ENCODE results near the gene C3orf18. TPM values are rescaled to one million over a fixed set of nuclear protein-coding genes. Genes with fewer than 3 reads are reported as not detected.

C3orf18 gene
- total and polyA plus RNA-seq, 5 donors from 2014 or later: 7.4 to 11.9 (median 9.3) TPM

GRCh38 chr3:50567011-50567385 is 549 bp downstream of the C3orf18 start:
- Histone ChIP-seq H3K27ac (ENCODE audit: insufficient read depth, low read length, poor library complexity, severe bottlenecking) (peak overlapping the region; percentile 92), H3K4me3 (ENCODE audit: low read depth, low read length) (peak overlapping the region; percentile 57), H3K27me3 (ENCODE audit: control insufficient read depth, insufficient read depth, low read length) (no peaks in the 10 kb centered on the region), H3K36me3 (ENCODE audit: control insufficient read depth, insufficient read depth, low read length) (no peaks in the 10 kb centered on the region), H3K9me3 (ENCODE audit: control insufficient read depth in 2 of 2, low read length in 2 of 2) (no peaks in the 10 kb centered on the region), H3K4me1 (ENCODE audit: control insufficient read depth, insufficient read depth, low read length, poor library complexity, severe bottlenecking) (peaks cover 52% of the 10 kb centered on the region)
- DNase-seq: no peak
- Mint-ChIP-seq H3K27ac (peak overlapping the region in 2 of 3 donors; percentile 35 to 59), H3K4me3 (peak overlapping the region; percentile 74 to 98 (median 78)), H3K9me3 (no peaks in the 10 kb centered on the region), H3K36me3 (no peaks in the 10 kb centered on the region), H3K27me3 (no peaks in the 10 kb centered on the region), H3K4me1 (peaks cover 5 to 60% (median 40%) of the 10 kb centered on the region in 4 donors)
- no peak for ATAC-seq (ENCODE audit: low read depth in 2 of 2)

GRCh38 chr3:50564321-50564720 is 3.2 kb downstream of the C3orf18 start:
- peak overlapping the region in 2 of 3 donors; percentile 83 to 87 for H3K27ac Mint-ChIP-seq
- H3K4me3 ChIP-seq (ENCODE audit: low read depth, low read length): no peak overlapping the region
- no peak for ATAC-seq (ENCODE audit: low read depth in 2 of 2)

GRCh38 chr3:50563867-50564266 is 3.7 kb downstream of the C3orf18 start:
- Mint-ChIP-seq H3K27me3 (no peaks in the 10 kb centered on the region), H3K9me3 (no peaks in the 10 kb centered on the region), H3K4me1 (peaks cover 5 to 32% (median 19%) of the 10 kb centered on the region in 4 donors), H3K27ac (no peak overlapping the region), H3K4me3 (no peak overlapping the region), H3K36me3 (peaks cover 3% of the 10 kb centered on the region)
- Histone ChIP-seq H3K27ac (ENCODE audit: insufficient read depth, low read length, poor library complexity, severe bottlenecking) (no peak overlapping the region), H3K9me3 (ENCODE audit: control insufficient read depth in 2 of 2, low read length in 2 of 2) (no peaks in the 10 kb centered on the region), H3K4me1 (ENCODE audit: control insufficient read depth, insufficient read depth, low read length, poor library complexity, severe bottlenecking) (peaks cover 22% of the 10 kb centered on the region), H3K27me3 (ENCODE audit: control insufficient read depth, insufficient read depth, low read length) (no peaks in the 10 kb centered on the region), H3K36me3 (ENCODE audit: control insufficient read depth, insufficient read depth, low read length) (no peaks in the 10 kb centered on the region), H3K4me3 (ENCODE audit: low read depth, low read length) (no peak overlapping the region)
- DNase-seq (no peak), ATAC-seq (ENCODE audit: low read depth in 2 of 2) (no peak)

More at GRCh38 chr3:50564321-50564720, 3.2 kb downstream of the C3orf18 start:
- peaks cover 5 to 34% (median 21%) of the 10 kb centered on the region in 4 donors for H3K4me1 Mint-ChIP-seq
- no peak overlapping the region for H3K27ac ChIP-seq (ENCODE audit: insufficient read depth, low read length, poor library complexity, severe bottlenecking)
- H3K4me3 Mint-ChIP-seq: peak overlapping the region in 1 of 4 donors; percentile 58
- peaks cover 26% of the 10 kb centered on the region for H3K4me1 ChIP-seq (ENCODE audit: control insufficient read depth, insufficient read depth, low read length, poor library complexity, severe bottlenecking)
- H3K36me3 ChIP-seq (ENCODE audit: control insufficient read depth, insufficient read depth, low read length): no peaks in the 10 kb centered on the region
- H3K36me3 Mint-ChIP-seq: peaks cover under 1% of the 10 kb centered on the region
- H3K27me3 ChIP-seq (ENCODE audit: control insufficient read depth, insufficient read depth, low read length): no peaks in the 10 kb centered on the region
- no peaks in the 10 kb centered on the region for H3K9me3 Mint-ChIP-seq
- no peaks in the 10 kb centered on the region for H3K27me3 Mint-ChIP-seq
- H3K9me3 ChIP-seq (ENCODE audit: control insufficient read depth in 2 of 2, low read length in 2 of 2): no peaks in the 10 kb centered on the region
- no peak for DNase-seq

GRCh38 chr3:50562861-50563260 is 4.7 kb downstream of the C3orf18 start:
- Mint-ChIP-seq H3K36me3 (peaks cover 7% of the 10 kb centered on the region), H3K27me3 (no peaks in the 10 kb centered on the region), H3K27ac (no peak overlapping the region), H3K9me3 (no peaks in the 10 kb centered on the region), H3K4me1 (peaks cover 3 to 25% (median 15%) of the 10 kb centered on the region in 4 donors), H3K4me3 (no peak overlapping the region)
- no peaks in the 10 kb centered on the region for H3K27me3 ChIP-seq (ENCODE audit: control insufficient read depth, insufficient read depth, low read length)
- no peaks in the 10 kb centered on the region for H3K9me3 ChIP-seq (ENCODE audit: control insufficient read depth in 2 of 2, low read length in 2 of 2)
- DNase-seq (no peak), ATAC-seq (ENCODE audit: low read depth in 2 of 2) (no peak)
- H3K27ac ChIP-seq (ENCODE audit: insufficient read depth, low read length, poor library complexity, severe bottlenecking): no peak overlapping the region
- H3K36me3 ChIP-seq (ENCODE audit: control insufficient read depth, insufficient read depth, low read length): no peaks in the 10 kb centered on the region
- no peak overlapping the region for H3K4me3 ChIP-seq (ENCODE audit: low read depth, low read length)
- H3K4me1 ChIP-seq (ENCODE audit: control insufficient read depth, insufficient read depth, low read length, poor library complexity, severe bottlenecking): peaks cover 12% of the 10 kb centered on the region

- Mint-ChIP-seq H3K9me3 (no peaks in the 10 kb centered on the region), H3K27me3 (no peaks in the 10 kb centered on the region), H3K4me3 (no peak overlapping the region), H3K36me3 (peaks cover 7% of the 10 kb centered on the region), H3K4me1 (peaks cover 0 to 6% (median 3%) of the 10 kb centered on the region in 4 donors), H3K27ac (no peak overlapping the region)
- H3K27ac ChIP-seq (ENCODE audit: insufficient read depth, low read length, poor library complexity, severe bottlenecking): no peak overlapping the region
- H3K36me3 ChIP-seq (ENCODE audit: control insufficient read depth, insufficient read depth, low read length): no peaks in the 10 kb centered on the region
- H3K9me3 ChIP-seq (ENCODE audit: control insufficient read depth in 2 of 2, low read length in 2 of 2): no peaks in the 10 kb centered on the region
- H3K4me1 ChIP-seq (ENCODE audit: control insufficient read depth, insufficient read depth, low read length, poor library complexity, severe bottlenecking): no peaks in the 10 kb centered on the region
- DNase-seq (no peak), ATAC-seq (ENCODE audit: low read depth in 2 of 2) (no peak)
- H3K4me3 ChIP-seq (ENCODE audit: low read depth, low read length): no peak overlapping the region
- H3K27me3 ChIP-seq (ENCODE audit: control insufficient read depth, insufficient read depth, low read length): no peaks in the 10 kb centered on the region
Measured at GRCh38 chr3:50559702-50560101, 7.8 kb downstream of the C3orf18 start.

- no peaks in the 10 kb centered on the region for H3K27me3 Mint-ChIP-seq
- ATAC-seq (ENCODE audit: low read depth in 2 of 2): no peak
- H3K36me3 Mint-ChIP-seq: peaks cover 7% of the 10 kb centered on the region
- peak overlapping the region in 1 of 3 donors; percentile 73 for H3K27ac Mint-ChIP-seq
- no peak overlapping the region for H3K4me3 Mint-ChIP-seq
- no peaks in the 10 kb centered on the region for H3K27me3 ChIP-seq (ENCODE audit: control insufficient read depth, insufficient read depth, low read length)
- no peaks in the 10 kb centered on the region for H3K36me3 ChIP-seq (ENCODE audit: control insufficient read depth, insufficient read depth, low read length)
- no peaks in the 10 kb centered on the region for H3K4me1 ChIP-seq (ENCODE audit: control insufficient read depth, insufficient read depth, low read length, poor library complexity, severe bottlenecking)
- no peak overlapping the region for H3K4me3 ChIP-seq (ENCODE audit: low read depth, low read length)
- no peaks in the 10 kb centered on the region for H3K9me3 ChIP-seq (ENCODE audit: control insufficient read depth in 2 of 2, low read length in 2 of 2)
- no peak for DNase-seq
- no peaks in the 10 kb centered on the region for H3K4me1 Mint-ChIP-seq
- H3K27ac ChIP-seq (ENCODE audit: insufficient read depth, low read length, poor library complexity, severe bottlenecking): no peak overlapping the region
- no peaks in the 10 kb centered on the region for H3K9me3 Mint-ChIP-seq
Measured at GRCh38 chr3:50557915-50558314, 9.6 kb downstream of the C3orf18 start.

GRCh38 chr3:50557106-50557505 is 10.4 kb downstream of the C3orf18 start:
- H3K4me3 ChIP-seq (ENCODE audit: low read depth, low read length): no peak overlapping the region
- H3K9me3 Mint-ChIP-seq: no peaks in the 10 kb centered on the region
- H3K27ac Mint-ChIP-seq: no peak overlapping the region
- H3K36me3 ChIP-seq (ENCODE audit: control insufficient read depth, insufficient read depth, low read length): no peaks in the 10 kb centered on the region
- DNase-seq (no peak), ATAC-seq (ENCODE audit: low read depth in 2 of 2) (no peak)
- no peaks in the 10 kb centered on the region for H3K9me3 ChIP-seq (ENCODE audit: control insufficient read depth in 2 of 2, low read length in 2 of 2)
- H3K36me3 Mint-ChIP-seq: peaks cover 7% of the 10 kb centered on the region
- no peaks in the 10 kb centered on the region for H3K27me3 ChIP-seq (ENCODE audit: control insufficient read depth, insufficient read depth, low read length)
- no peak overlapping the region for H3K27ac ChIP-seq (ENCODE audit: insufficient read depth, low read length, poor library complexity, severe bottlenecking)
- H3K27me3 Mint-ChIP-seq: no peaks in the 10 kb centered on the region
- H3K4me1 Mint-ChIP-seq: no peaks in the 10 kb centered on the region
- H3K4me3 Mint-ChIP-seq: no peak overlapping the region
- H3K4me1 ChIP-seq (ENCODE audit: control insufficient read depth, insufficient read depth, low read length, poor library complexity, severe bottlenecking): no peaks in the 10 kb centered on the region

GRCh38 chr3:50554553-50554952 is 13.0 kb downstream of the C3orf18 start:
- Mint-ChIP-seq H3K27me3 (no peaks in the 10 kb centered on the region), H3K27ac (no peak overlapping the region), H3K4me1 (no peaks in the 10 kb centered on the region), H3K4me3 (no peak overlapping the region), H3K36me3 (peaks cover 7% of the 10 kb centered on the region), H3K9me3 (no peaks in the 10 kb centered on the region)
- Histone ChIP-seq H3K4me3 (ENCODE audit: low read depth, low read length) (no peak overlapping the region), H3K9me3 (ENCODE audit: control insufficient read depth in 2 of 2, low read length in 2 of 2) (no peaks in the 10 kb centered on the region), H3K27ac (ENCODE audit: insufficient read depth, low read length, poor library complexity, severe bottlenecking) (no peak overlapping the region), H3K36me3 (ENCODE audit: control insufficient read depth, insufficient read depth, low read length) (no peaks in the 10 kb centered on the region), H3K4me1 (ENCODE audit: control insufficient read depth, insufficient read depth, low read length, poor library complexity, severe bottlenecking) (no peaks in the 10 kb centered on the region), H3K27me3 (ENCODE audit: control insufficient read depth, insufficient read depth, low read length) (no peaks in the 10 kb centered on the region)
- DNase-seq: peak in 1 of 3 donors; percentile 48
- ATAC-seq (ENCODE audit: low read depth in 2 of 2): no peak

All from CD4-positive, CD25-positive, alpha-beta regulatory T cell (primary cell).